ENCODE data around the gene RNF145.

DNA sequence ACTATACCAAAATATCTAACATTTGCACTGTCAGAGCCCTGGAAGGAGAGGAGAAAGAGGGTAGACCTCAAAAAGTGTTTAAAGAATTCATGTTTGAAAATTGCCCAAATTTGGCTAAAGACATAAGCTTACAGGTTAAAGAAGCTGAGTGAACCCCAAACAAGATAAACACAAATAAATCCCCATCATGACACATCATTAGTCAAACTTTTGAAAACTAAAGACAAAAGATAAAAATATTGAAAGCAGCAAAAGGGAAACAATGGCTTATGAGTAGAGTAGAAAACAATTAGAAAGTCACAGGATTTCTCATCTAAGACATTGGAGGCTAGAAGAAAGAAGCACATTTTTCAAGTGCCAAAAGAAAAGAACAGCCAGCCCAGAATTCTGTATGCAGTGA, 47.7 kb upstream of the RNF145 start:
- TF ChIP-seq POLR2A (IDR thresholded peaks at IDR 0.05) = no peak
- TF ChIP-seq, protein P1, sequence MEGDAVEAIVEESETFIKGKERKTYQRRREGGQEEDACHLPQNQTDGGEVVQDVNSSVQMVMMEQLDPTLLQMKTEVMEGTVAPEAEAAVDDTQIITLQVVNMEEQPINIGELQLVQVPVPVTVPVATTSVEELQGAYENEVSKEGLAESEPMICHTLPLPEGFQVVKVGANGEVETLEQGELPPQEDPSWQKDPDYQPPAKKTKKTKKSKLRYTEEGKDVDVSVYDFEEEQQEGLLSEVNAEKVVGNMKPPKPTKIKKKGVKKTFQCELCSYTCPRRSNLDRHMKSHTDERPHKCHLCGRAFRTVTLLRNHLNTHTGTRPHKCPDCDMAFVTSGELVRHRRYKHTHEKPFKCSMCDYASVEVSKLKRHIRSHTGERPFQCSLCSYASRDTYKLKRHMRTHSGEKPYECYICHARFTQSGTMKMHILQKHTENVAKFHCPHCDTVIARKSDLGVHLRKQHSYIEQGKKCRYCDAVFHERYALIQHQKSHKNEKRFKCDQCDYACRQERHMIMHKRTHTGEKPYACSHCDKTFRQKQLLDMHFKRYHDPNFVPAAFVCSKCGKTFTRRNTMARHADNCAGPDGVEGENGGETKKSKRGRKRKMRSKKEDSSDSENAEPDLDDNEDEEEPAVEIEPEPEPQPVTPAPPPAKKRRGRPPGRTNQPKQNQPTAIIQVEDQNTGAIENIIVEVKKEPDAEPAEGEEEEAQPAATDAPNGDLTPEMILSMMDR (IDR thresholded peaks at IDR 0.05) = no peak

Measured in uterus (tissue), 2 donors.